GM10248 (cell line): ENCODE data around the gene LDHAL6B.

ENCODE experiments used
- CTCF ChIA-PET: fragments of 300-600 bp; sonication (Branson Sonifier 250); formaldehyde crosslinking; extraction: SDS; loops from one replicate; lab custom pipeline; 2021; ENCODE audit warnings: antibody characterized with exemption; lab: Yijun Ruan, JAX
- POLR2A ChIA-PET: fragments of 350-650 bp; sonication (Branson Sonifier 250); formaldehyde crosslinking; extraction: SDS; loops from one replicate; lab custom pipeline; 2020; ENCODE audit warnings: antibody characterized with exemption; lab: Yijun Ruan, JAX
- DNase-seq: peaks from one replicate; pipeline ENCODE4 v3.0.0; 2012; ENCODE audit errors: extremely low spot score
- TF ChIP-seq, protein P1 (sequence below): IDR thresholded peaks from 2 replicates; pipeline ENCODE4 v1.5.1; 2012; ENCODE audit warnings: mild to moderate bottlenecking, low read depth; ENCODE audit errors: extremely low read depth, missing control alignments, control extremely low read depth

The LDHAL6B gene

DNA sequence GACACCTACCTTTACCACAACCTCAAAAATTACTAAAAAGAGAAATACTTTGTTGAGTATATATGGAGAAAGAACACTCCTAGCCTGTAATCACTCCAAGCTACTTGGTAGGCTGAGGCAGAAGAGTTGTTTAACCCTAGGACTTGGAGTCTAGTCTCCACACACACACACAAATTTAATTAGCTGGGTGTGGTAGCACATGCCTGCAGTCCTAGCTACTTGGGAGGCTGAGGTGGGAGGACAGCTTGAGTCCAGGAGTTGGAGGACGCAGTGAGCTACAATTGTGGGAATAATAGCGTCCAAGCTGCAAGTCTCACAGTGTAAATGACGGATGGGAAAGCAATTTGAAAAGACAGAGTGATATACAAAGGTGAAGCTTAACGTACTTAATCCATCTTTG, 50.5 kb downstream of the LDHAL6B start:
- TF ChIP-seq, protein P1, sequence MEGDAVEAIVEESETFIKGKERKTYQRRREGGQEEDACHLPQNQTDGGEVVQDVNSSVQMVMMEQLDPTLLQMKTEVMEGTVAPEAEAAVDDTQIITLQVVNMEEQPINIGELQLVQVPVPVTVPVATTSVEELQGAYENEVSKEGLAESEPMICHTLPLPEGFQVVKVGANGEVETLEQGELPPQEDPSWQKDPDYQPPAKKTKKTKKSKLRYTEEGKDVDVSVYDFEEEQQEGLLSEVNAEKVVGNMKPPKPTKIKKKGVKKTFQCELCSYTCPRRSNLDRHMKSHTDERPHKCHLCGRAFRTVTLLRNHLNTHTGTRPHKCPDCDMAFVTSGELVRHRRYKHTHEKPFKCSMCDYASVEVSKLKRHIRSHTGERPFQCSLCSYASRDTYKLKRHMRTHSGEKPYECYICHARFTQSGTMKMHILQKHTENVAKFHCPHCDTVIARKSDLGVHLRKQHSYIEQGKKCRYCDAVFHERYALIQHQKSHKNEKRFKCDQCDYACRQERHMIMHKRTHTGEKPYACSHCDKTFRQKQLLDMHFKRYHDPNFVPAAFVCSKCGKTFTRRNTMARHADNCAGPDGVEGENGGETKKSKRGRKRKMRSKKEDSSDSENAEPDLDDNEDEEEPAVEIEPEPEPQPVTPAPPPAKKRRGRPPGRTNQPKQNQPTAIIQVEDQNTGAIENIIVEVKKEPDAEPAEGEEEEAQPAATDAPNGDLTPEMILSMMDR = no peak
- ChIA-PET CTCF (interaction anchor here (0.7 to 1.0 kb wide), 4 partner anchors 10 to 243 kb away, joined by 3 to 5 read pairs (median 3); no protein-coding TSS in a partner anchor), POLR2A (no interaction called here)
- no peak for DNase-seq
